GF-D8 (cell line): ENCODE measurements around the gene RALA.
"Not testable (repeated sequence)": the region's sequence is repeated elsewhere in the genome, so short reads cannot be mapped to it uniquely, and the experiment has no call there.

Experiments used
- DNase-seq: peaks from one replicate; lab custom pipeline; 2025; lab: John Stamatoyannopoulos, UW

Gene RALA

DNA sequence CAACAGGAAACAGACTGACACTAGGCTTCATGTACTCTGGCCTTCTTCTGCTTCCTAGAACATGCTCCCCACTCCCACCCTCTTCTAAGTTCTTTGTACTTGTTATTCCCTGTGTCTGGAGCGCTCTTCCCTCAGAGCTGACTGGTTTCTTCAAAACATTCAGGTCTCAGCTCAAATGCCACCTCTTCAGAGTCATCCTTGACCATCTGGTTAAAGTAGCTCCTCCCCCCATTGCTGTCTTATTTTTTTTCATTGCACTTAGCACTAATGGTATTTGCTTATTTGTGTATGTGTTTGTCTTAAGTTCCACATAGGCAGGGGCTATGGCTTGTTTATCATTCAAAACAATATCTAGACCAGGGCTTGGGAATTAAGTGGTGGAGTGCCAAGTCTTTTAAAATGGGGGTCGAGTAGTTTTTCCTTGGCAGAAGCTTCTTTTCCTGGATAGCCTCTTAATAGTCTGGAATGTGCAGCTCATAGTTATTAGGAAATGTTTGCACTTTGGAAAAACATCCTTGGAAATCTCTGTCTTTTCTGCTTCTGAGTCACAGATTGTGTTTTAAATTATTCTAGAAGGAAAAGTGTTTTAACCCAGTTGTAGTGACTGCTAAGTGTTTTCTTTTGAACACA lies 60.0 kb downstream of the RALA start:
- DNase-seq, result no peak

- no peak for DNase-seq
Observed at GRCh38 chr7:39686261-39686924, 63.0 kb downstream of the RALA start.

- DNase-seq, result no peak
Observed at GRCh38 chr7:39688611-39689480, 65.5 kb downstream of the RALA start.

- no peak for DNase-seq
Observed at GRCh38 chr7:39691821-39692220, 68.4 kb downstream of the RALA start.

DNA sequence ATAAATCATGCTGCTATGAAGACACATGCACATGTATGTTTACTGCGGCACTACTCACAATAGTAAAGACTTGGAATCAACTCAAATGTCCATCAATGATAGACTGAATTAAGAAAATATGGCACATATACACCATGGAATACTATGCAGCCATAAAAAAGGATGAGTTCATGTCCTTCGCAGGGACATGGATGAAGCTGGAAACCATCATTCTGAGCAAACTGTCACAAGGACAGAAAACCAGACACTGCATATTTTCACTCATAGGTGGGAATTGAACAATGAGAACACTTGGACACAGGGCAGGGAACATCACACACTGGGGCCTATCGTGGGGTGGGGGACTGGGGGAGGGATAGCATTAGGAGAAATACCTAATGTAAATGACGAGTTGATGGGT lies 69.7 kb downstream of the RALA start:
- DNase-seq, result not testable (repeated sequence)

DNA sequence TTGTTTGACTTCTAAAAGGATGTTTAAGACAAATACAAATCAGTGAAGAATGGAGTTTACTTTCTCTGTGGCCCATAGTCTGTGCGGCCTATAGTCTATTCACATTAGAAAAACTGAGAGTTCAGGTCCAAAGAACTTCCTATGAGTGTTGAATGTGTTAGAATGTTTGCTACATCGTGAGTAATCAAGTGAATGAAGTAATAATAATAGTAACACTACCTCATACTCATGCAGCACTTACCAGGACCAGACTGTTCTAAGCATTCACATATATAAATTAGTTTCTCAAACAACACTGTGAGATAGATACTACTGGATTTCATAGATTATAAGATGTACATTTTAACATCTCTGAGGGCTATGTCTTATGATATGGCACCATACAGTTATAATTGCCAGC lies 70.4 kb downstream of the RALA start:
- DNase-seq, result no peak

GRCh38 chr7:39695852-39696586 lies 72.6 kb downstream of the RALA start:
- DNase-seq, result no peak

GRCh38 chr7:39696631-39697030 lies 73.3 kb downstream of the RALA start:
- DNase-seq, result no peak

DNA sequence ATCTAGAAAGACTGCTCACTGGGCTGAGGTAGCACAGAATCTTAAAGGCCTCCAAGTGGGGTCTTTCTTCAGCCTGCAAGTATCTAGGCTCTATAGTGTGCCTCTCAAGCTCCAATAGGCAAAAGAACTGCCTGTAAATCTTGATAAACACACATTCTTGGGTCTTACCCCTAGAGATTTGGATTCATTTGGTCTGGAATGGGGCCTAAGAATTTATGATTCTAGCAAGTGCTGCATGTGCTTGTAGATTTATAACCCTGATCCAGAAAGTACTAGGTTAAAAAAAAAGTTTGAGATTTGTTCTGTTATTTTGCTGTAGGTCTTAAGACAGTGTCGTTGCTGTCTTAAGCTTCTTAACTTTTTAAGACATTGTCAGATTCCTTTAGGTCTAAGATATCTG lies 74.1 kb downstream of the RALA start:
- DNase-seq, result no peak

DNA sequence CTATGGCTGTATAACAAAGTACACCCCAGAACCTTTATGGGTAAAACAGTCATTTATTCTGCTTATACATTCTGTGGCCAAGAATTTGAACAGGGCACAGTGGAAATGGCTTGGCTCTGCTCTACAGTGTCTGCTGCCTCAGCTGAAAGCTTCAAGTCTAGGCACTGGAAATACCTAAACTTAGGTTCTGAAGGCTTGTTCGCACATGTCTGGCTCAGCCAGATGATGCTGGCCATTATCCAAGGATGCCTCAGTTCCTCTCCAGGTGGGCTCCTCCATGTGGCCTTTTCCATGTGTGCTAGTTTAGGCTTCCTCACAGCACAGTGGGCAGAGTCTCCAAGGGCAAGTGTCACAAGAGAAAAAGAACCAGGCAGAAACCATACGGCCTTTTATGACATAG lies 76.8 kb downstream of the RALA start:
- DNase-seq, result no peak

DNA sequence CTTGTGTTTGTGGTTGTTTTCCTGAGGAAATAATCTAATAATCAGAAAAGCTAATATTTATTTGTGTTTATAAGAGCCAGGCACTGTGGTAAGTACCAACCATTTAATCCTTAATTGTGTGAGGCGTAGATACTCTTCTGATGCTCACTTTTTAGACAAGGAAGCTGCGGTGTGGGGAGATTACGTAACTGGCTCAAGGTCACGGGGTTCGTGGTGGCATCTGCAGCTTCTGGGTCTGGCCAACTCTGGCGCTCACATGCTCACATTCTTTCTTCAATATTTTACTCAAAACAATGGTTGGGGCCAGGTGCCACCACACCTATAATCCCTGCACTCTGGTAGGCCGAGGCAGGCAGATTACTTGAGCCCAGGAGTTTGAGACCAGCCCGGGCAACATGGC lies 77.6 kb downstream of the RALA start:
- DNase-seq, result peak; percentile 86

DNA sequence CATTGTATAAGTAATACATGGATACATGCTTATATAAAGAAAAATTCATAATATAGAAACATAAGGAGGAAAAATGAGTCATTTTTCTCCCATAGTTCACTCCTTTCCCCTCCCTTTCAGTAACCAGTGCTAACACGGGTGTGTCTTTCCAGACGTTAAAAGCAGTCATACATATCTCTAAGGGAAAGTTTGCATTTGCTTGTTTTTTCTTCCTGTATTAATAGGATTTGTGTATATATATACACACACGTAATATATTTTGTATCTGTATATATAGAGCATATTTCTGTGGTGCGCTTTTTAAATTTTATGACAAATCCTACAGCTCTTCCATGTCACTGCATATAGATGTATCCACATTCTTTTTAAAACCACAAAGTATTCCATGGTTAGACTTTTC lies 78.8 kb downstream of the RALA start:
- no peak for DNase-seq

DNA sequence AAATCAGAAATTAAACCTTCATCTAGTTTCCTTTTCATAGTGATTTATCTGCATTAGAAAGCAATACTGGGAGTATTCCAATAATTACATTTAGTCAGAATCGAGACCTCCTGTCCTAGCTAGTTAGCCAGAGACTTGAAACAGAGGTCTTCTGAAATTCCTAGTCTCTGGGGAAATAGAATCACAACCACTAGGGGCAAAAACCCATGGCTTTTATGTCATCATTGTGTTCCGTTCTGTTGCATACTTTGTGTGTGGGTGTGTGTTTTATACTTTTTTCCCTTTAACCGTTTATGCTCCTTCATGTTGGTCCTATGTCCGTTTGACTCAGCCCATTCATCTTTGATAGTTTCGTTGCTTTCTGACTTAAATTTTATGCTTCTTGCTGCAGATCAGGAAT lies 79.8 kb downstream of the RALA start:
- no peak for DNase-seq

GRCh38 chr7:39709029-39709428 lies 85.7 kb downstream of the RALA start:
- no peak for DNase-seq

- DNase-seq, result no peak
Observed at GRCh38 chr7:39709768-39710311, 86.5 kb downstream of the RALA start.

- DNase-seq, result no peak
Observed at GRCh38 chr7:39712751-39713150, 89.4 kb downstream of the RALA start.

- DNase-seq, result no peak
Observed at GRCh38 chr7:39714447-39715091, 91.2 kb downstream of the RALA start.

DNA sequence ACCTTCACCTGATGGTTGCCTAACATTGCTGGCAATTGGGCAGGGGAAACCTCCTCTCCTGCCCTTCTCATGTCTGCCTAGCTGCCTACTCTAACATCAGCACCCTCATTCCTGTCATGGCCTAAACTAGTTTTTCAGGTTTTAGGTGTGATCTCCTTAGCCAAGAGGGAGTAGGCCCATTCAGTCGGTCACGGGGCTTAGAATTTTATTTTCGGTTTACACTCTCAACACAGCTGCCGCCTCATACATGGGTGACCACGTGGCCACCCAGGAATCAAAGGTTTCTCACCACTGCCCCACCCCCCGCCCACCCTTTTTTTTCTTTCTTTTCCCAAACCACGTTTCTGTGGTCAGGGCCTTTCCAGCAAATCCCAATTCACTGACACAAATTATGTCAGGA lies 97.2 kb downstream of the RALA start:
- no peak for DNase-seq

- no peak for DNase-seq
Observed at GRCh38 chr7:39721345-39721744, 98.0 kb downstream of the RALA start.

DNA sequence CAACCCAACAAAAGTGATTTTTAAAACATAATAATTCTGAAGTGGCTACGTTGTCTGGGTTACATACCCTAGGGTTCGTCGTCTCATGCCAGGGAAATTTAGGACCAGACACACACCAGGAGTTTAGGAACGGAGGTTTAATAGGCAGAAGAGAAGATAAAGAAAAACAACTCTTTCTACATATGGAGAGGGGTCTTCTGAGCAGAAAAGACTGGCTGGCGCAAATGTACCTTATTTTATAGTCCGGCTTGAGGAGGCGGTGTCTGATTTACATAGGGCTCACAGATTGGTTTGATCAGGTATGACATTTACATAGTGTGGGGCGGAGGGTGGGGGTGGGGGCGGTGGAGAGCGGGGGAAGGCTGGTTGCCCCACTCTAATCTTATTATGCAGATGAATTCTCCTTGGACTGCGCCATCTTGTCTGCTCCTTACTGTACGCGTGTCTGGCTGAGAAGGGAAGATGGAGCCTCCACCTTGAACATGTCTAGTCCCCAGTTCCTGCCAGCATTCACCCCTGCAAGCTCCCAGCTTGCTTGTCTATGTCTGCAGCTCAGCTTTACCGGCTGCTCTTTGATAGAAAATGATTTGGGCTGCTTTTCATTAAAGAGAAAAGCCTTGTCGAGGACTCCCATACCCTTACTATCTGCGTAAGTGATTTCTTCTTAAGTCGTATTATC lies 98.7 kb downstream of the RALA start:
- no peak for DNase-seq
